GM19035 (cell line): Measurements from ENCODE around the gene CLCN7.
A peak's percentile ranks its signal among the peaks of the same experiment; 100 is the strongest.

Experiments
- ATAC-seq: cut with Tn5 transposase; IDR thresholded peaks from one replicate; pipeline ENCODE4 v1.9.1; 2021; ENCODE audit not compliant: unreplicated experiment

Gene CLCN7

GRCh38 chr16:1408171-1408837, 66.5 kb downstream of the CLCN7 start:
- peak; percentile 86 for ATAC-seq

- no peak for ATAC-seq
Observed at GRCh38 chr16:1407753-1408152, 67.1 kb downstream of the CLCN7 start.

- ATAC-seq, result no peak
Observed at GRCh38 chr16:1403733-1404132, 71.1 kb downstream of the CLCN7 start.

- no peak for ATAC-seq
Observed at GRCh38 chr16:1403036-1403435, 71.8 kb downstream of the CLCN7 start.

- no peak for ATAC-seq
Observed at GRCh38 chr16:1401758-1402154, 73.1 kb downstream of the CLCN7 start.

GRCh38 chr16:1401061-1401757, 73.6 kb downstream of the CLCN7 start:
- ATAC-seq, result no peak

GRCh38 chr16:1398826-1399581, 75.8 kb downstream of the CLCN7 start:
- ATAC-seq, result no peak

- no peak for ATAC-seq
Observed at GRCh38 chr16:1398351-1398750, 76.5 kb downstream of the CLCN7 start.

- no peak for ATAC-seq
Observed at GRCh38 chr16:1397779-1398178, 77.0 kb downstream of the CLCN7 start.

GRCh38 chr16:1395444-1396031, 79.3 kb downstream of the CLCN7 start:
- ATAC-seq, result no peak
